HG03460 (cell line): ENCODE data around the gene MYBPH.

ENCODE experiments used
- ATAC-seq: cut with Tn5 transposase; IDR thresholded peaks from one replicate; pipeline ENCODE4 v1.9.1; 2021; ENCODE audit not compliant: unreplicated experiment

Gene MYBPH

GRCh38 chr1:203131548-203132200 lies 44.0 kb downstream of the MYBPH start:
- no peak for ATAC-seq

- ATAC-seq: no peak
Observed at GRCh38 chr1:203130358-203130985, 45.2 kb downstream of the MYBPH start.

- no peak for ATAC-seq
Observed at GRCh38 chr1:203129501-203130231, 46.0 kb downstream of the MYBPH start.

- ATAC-seq: no peak
Observed at GRCh38 chr1:203128716-203129500, 46.7 kb downstream of the MYBPH start.

- ATAC-seq: no peak
Observed at GRCh38 chr1:203128431-203128715, 47.3 kb downstream of the MYBPH start.

GRCh38 chr1:203127666-203128430 lies 47.8 kb downstream of the MYBPH start, which contains the start of gene ADORA1:
TSS of gene ADORA1 (plus strand) at chr1:203127726. CDS start at chr1:203128842, 1,116 bp downstream.
- no peak for ATAC-seq

GRCh38 chr1:203126866-203127665 lies 48.6 kb downstream of the MYBPH start:
- no peak for ATAC-seq

- ATAC-seq: no peak
Observed at GRCh38 chr1:203126151-203126865, 49.3 kb downstream of the MYBPH start.

GRCh38 chr1:203124546-203125317 lies 50.9 kb downstream of the MYBPH start:
- no peak for ATAC-seq

GRCh38 chr1:203124011-203124410 lies 51.6 kb downstream of the MYBPH start:
- ATAC-seq: no peak

GRCh38 chr1:203122159-203122558 lies 53.5 kb downstream of the MYBPH start:
- no peak for ATAC-seq

- no peak for ATAC-seq
Observed at GRCh38 chr1:203121186-203122015, 54.2 kb downstream of the MYBPH start.

- no peak for ATAC-seq
Observed at GRCh38 chr1:203120325-203121153, 55.1 kb downstream of the MYBPH start.
